GM12892 (cell line): ENCODE data around the gene C4BPA.

ENCODE experiments used
- POLR2A ChIP-seq: IDR thresholded peaks from 2 replicates; pipeline ENCODE4 v1.6.1; 2011; ENCODE audit warnings: low read depth, low read length, control low read depth
- TAF1 ChIP-seq: IDR thresholded peaks from 2 replicates; pipeline ENCODE4 v1.6.1; 2011; ENCODE audit warnings: low read depth, mild to moderate bottlenecking, control low read depth, low read length, borderline replicate concordance

GRCh38 chr1:207056673-207057072, 47.4 kb upstream of the C4BPA start:
- TF ChIP-seq POLR2A: no peak
- no peak for TF ChIP-seq TAF1
